Measurements from ENCODE around the gene KY.

DNA sequence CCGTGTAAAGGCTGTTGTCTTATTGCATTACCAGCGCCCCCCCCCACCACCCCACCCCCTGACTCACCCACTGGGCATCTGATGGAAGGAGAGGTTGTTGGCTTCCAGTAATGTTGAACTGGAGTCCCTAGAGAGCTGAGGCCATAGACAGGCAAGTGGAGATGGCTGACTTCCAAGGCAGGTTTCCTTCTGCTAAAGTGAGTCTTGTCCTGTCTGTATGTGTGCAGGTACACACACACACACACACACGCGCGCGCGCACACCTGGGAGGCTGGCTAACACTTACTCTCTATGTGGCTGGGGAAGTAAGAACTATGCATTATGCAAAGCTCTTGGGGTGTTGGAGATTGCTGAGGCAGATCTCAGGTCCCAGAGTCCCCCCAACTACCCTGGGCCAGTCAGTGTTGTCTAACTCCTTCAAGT lies 1.6 kb upstream of the KY start:
- TF ChIP-seq, protein P1, sequence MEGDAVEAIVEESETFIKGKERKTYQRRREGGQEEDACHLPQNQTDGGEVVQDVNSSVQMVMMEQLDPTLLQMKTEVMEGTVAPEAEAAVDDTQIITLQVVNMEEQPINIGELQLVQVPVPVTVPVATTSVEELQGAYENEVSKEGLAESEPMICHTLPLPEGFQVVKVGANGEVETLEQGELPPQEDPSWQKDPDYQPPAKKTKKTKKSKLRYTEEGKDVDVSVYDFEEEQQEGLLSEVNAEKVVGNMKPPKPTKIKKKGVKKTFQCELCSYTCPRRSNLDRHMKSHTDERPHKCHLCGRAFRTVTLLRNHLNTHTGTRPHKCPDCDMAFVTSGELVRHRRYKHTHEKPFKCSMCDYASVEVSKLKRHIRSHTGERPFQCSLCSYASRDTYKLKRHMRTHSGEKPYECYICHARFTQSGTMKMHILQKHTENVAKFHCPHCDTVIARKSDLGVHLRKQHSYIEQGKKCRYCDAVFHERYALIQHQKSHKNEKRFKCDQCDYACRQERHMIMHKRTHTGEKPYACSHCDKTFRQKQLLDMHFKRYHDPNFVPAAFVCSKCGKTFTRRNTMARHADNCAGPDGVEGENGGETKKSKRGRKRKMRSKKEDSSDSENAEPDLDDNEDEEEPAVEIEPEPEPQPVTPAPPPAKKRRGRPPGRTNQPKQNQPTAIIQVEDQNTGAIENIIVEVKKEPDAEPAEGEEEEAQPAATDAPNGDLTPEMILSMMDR (conservative IDR thresholded peaks at IDR 0.05; ENCODE audit: low read depth, low read length): no peak
- TF ChIP-seq EZH2 (IDR thresholded peaks at IDR 0.05; ENCODE audit: low read length, unreplicated experiment): no peak
- TF ChIP-seq EZH2phosphoT487 (IDR thresholded peaks at IDR 0.05; ENCODE audit: borderline replicate concordance, low read length): no peak
